Measurements from ENCODE around the gene SURF4. TPM values are rescaled to one million over a fixed set of nuclear protein-coding genes. Genes with fewer than 3 reads are reported as not detected.

The SURF4 gene
- total RNA-seq, 2 experiments from 2014 or later, result 90.7 to 94.6 TPM

GRCh38 chr9:133369422-133369821, 6.4 kb downstream of the SURF4 start:
- CTCF ChIA-PET, result interaction anchor here (0.9 kb wide), 1 partner anchor 13 kb away, joined by 3 read pairs; the partner anchor contains the start of genes SURF1 and SURF2
- Mint-ChIP-seq H3K4me1 (ENCODE audit: low read depth) (peaks cover 65% of the 10 kb centered on the region), H3K36me3 (ENCODE audit: low read depth) (peaks cover 64% of the 10 kb centered on the region), H3K9me3 (no peaks in the 10 kb centered on the region), H3K27ac (peak overlapping the region; percentile 94), H3K4me3 (peak overlapping the region; percentile 31), H3K27me3 (no peaks in the 10 kb centered on the region)
- H3K9me3 ChIP-seq (ENCODE audit: control insufficient read depth in 1 of 2, insufficient read depth in 1 of 2, low read length in 2 of 2), result no peaks in the 10 kb centered on the region
- intact Hi-C loops (cut with DNase I, micrococcal nuclease), result no loop called here
- no peak for TF ChIP-seq CTCF (IDR thresholded peaks at IDR 0.05)
- H3K27me3 ChIP-seq (ENCODE audit: control insufficient read depth in 1 of 2, insufficient read depth in 2 of 2, low read length in 2 of 2), result no peaks in the 10 kb centered on the region
- H3K4me1 ChIP-seq (ENCODE audit: insufficient read depth, low read length), result peaks cover 82% of the 10 kb centered on the region
- no peak overlapping the region for H3K4me3 ChIP-seq (ENCODE audit: low read length)
- H3K27ac ChIP-seq (ENCODE audit: low read depth in 1 of 2, low read length in 2 of 2), result peak overlapping the region in 1 of 2 donors; percentile 79
- peaks cover 60% of the 10 kb centered on the region for H3K36me3 ChIP-seq (ENCODE audit: insufficient read depth, low read length)
- ATAC-seq (ENCODE audit: poor library complexity), result no peak
- peak in 1 of 14 experiments; percentile 27 for DNase-seq
- POLR2A ChIA-PET, result interaction anchor here (3.4 to 8.7 kb wide), 2 partner anchors 12 to 21 kb away, joined by 31 to 109 read pairs; partner anchors contain the start of genes MED22, RPL7A, SURF1 and SURF2

- peaks cover 63% of the 10 kb centered on the region for H3K36me3 ChIP-seq (ENCODE audit: insufficient read depth, low read length)
- H3K4me3 ChIP-seq (ENCODE audit: low read length), result no peak overlapping the region
- no peak overlapping the region for H3K27ac ChIP-seq (ENCODE audit: low read depth in 1 of 2, low read length in 2 of 2)
- intact Hi-C loops (cut with DNase I, micrococcal nuclease), result no loop called here
- H3K9me3 ChIP-seq (ENCODE audit: control insufficient read depth in 1 of 2, insufficient read depth in 1 of 2, low read length in 2 of 2), result no peaks in the 10 kb centered on the region
- H3K27me3 ChIP-seq (ENCODE audit: control insufficient read depth in 1 of 2, insufficient read depth in 2 of 2, low read length in 2 of 2), result no peaks in the 10 kb centered on the region
- ATAC-seq (ENCODE audit: poor library complexity), result no peak
- ChIA-PET CTCF (no interaction called here), POLR2A (no interaction called here)
- Mint-ChIP-seq H3K36me3 (ENCODE audit: low read depth) (peaks cover 74% of the 10 kb centered on the region), H3K9me3 (no peaks in the 10 kb centered on the region), H3K27me3 (no peaks in the 10 kb centered on the region), H3K4me3 (peak overlapping the region; percentile 81), H3K27ac (peak overlapping the region; percentile 94), H3K4me1 (ENCODE audit: low read depth) (peaks cover 58% of the 10 kb centered on the region)
- no peak for TF ChIP-seq CTCF (IDR thresholded peaks at IDR 0.05)
- H3K4me1 ChIP-seq (ENCODE audit: insufficient read depth, low read length), result peaks cover 72% of the 10 kb centered on the region
- no peak for DNase-seq
These were observed 7.5 kb downstream of the SURF4 start for GRCh38 chr9:133368249-133368881.

- ChIA-PET POLR2A (no interaction called here), CTCF (no interaction called here)
- H3K4me1 Mint-ChIP-seq (ENCODE audit: low read depth), result peaks cover 56% of the 10 kb centered on the region
- Histone ChIP-seq H3K36me3 (ENCODE audit: insufficient read depth, low read length) (peaks cover 63% of the 10 kb centered on the region), H3K4me1 (ENCODE audit: insufficient read depth, low read length) (peaks cover 66% of the 10 kb centered on the region), H3K27me3 (ENCODE audit: control insufficient read depth in 1 of 2, insufficient read depth in 2 of 2, low read length in 2 of 2) (no peaks in the 10 kb centered on the region), H3K27ac (ENCODE audit: low read depth in 1 of 2, low read length in 2 of 2) (no peak overlapping the region), H3K9me3 (ENCODE audit: control insufficient read depth in 1 of 2, insufficient read depth in 1 of 2, low read length in 2 of 2) (no peaks in the 10 kb centered on the region), H3K4me3 (ENCODE audit: low read length) (no peak overlapping the region)
- H3K4me3 Mint-ChIP-seq, result no peak overlapping the region
- H3K9me3 Mint-ChIP-seq, result no peaks in the 10 kb centered on the region
- intact Hi-C loops (cut with DNase I, micrococcal nuclease), result no loop called here
- no peak overlapping the region for H3K27ac Mint-ChIP-seq
- DNase-seq (peak in 1 of 14 experiments; percentile 6), ATAC-seq (ENCODE audit: poor library complexity) (no peak)
- H3K27me3 Mint-ChIP-seq, result no peaks in the 10 kb centered on the region
- TF ChIP-seq CTCF (IDR thresholded peaks at IDR 0.05), result no peak
- peaks cover 79% of the 10 kb centered on the region for H3K36me3 Mint-ChIP-seq (ENCODE audit: low read depth)
These were observed 8.1 kb downstream of the SURF4 start for GRCh38 chr9:133367778-133368177.
